Upper lobe of left lung (tissue), 4 donors: ENCODE data around the gene CD83.

ENCODE experiments used
- CTCF ChIP-seq, 6 experiments: fragments of 450-650 bp in 4 of 6; fragments of 200-600 bp in 2 of 6; sonication (generic) in 2 of 6; IDR thresholded peaks; one replicate each; pipeline ENCODE4 v1.5.1; 2016 to 2019; ENCODE audit warnings: antibody characterized with exemption in 6 of 6
- POLR2AphosphoS5 ChIP-seq, 2 donors: sonication (generic); formaldehyde crosslinking; IDR thresholded peaks; one replicate each; pipeline ENCODE4 v1.5.1; 2017; ENCODE audit warnings: antibody characterized with exemption in 2 of 2

GRCh38 chr6:14105547-14105946 is 12.0 kb upstream of the CD83 start:
- no peak for TF ChIP-seq POLR2AphosphoS5 (IDR thresholded peaks at IDR 0.05)
- TF ChIP-seq CTCF (IDR thresholded peaks at IDR 0.05), result no peak
